HS-5 (cell line): Measurements from ENCODE around the gene EXOSC10.
"Not testable (repeated sequence)": the region's sequence is repeated elsewhere in the genome, so short reads cannot be mapped to it uniquely, and the experiment has no call there.

Experiments used
- DNase-seq: peaks from one replicate; pipeline ENCODE4 v3.0.0-alpha.2; 2012; ENCODE audit warnings: low read depth

EXOSC10 gene

GRCh38 chr1:11044086-11044848 lies 55.4 kb downstream of the EXOSC10 start:
- no peak for DNase-seq

GRCh38 chr1:11042995-11043874 lies 56.4 kb downstream of the EXOSC10 start:
- DNase-seq: no peak

GRCh38 chr1:11042065-11042464 lies 57.6 kb downstream of the EXOSC10 start:
- no peak for DNase-seq

GRCh38 chr1:11041048-11041447 lies 58.6 kb downstream of the EXOSC10 start:
- DNase-seq: no peak

GRCh38 chr1:11040105-11040429 lies 59.6 kb downstream of the EXOSC10 start:
- not testable (repeated sequence) for DNase-seq

- no peak for DNase-seq
Observed at GRCh38 chr1:11039351-11040104, 60.1 kb downstream of the EXOSC10 start.

GRCh38 chr1:11037740-11038182 lies 61.9 kb downstream of the EXOSC10 start:
- DNase-seq: peak; percentile 47

- not testable (repeated sequence) for DNase-seq
Observed at GRCh38 chr1:11037019-11037739, 62.5 kb downstream of the EXOSC10 start.

GRCh38 chr1:11031624-11032262 lies 67.9 kb downstream of the EXOSC10 start:
- DNase-seq: no peak

GRCh38 chr1:11030865-11031264 lies 68.8 kb downstream of the EXOSC10 start:
- no peak for DNase-seq

- DNase-seq: no peak
Observed at GRCh38 chr1:11028018-11028417, 71.7 kb downstream of the EXOSC10 start.

- DNase-seq: no peak
Observed at GRCh38 chr1:11027316-11027715, 72.4 kb downstream of the EXOSC10 start.

GRCh38 chr1:11026903-11027302 lies 72.8 kb downstream of the EXOSC10 start:
- DNase-seq: no peak

GRCh38 chr1:11026052-11026451 lies 73.6 kb downstream of the EXOSC10 start:
- no peak for DNase-seq

GRCh38 chr1:11025618-11026017 lies 74.1 kb downstream of the EXOSC10 start:
- no peak for DNase-seq

GRCh38 chr1:11024874-11025203 lies 74.8 kb downstream of the EXOSC10 start:
- DNase-seq: no peak

GRCh38 chr1:11024154-11024873 lies 75.4 kb downstream of the EXOSC10 start:
- no peak for DNase-seq

GRCh38 chr1:11023201-11023600 lies 76.5 kb downstream of the EXOSC10 start:
- no peak for DNase-seq

GRCh38 chr1:11019971-11020370 lies 79.7 kb downstream of the EXOSC10 start:
- no peak for DNase-seq

- not testable (repeated sequence) for DNase-seq
Observed at GRCh38 chr1:11019358-11019757, 80.3 kb downstream of the EXOSC10 start.
